Ascending aorta (tissue), 2 donors: ENCODE results near the gene KIZ. TPM values are rescaled to one million over a fixed set of nuclear protein-coding genes. Genes with fewer than 3 reads are reported as not detected.

Experiments used
- DNase-seq, 2 donors: peaks; one replicate each; pipeline ENCODE4 v3.0.0-alpha.2; 2019; ENCODE audit warnings: low spot score in 2 of 2
- H3K27ac ChIP-seq, 2 donors: fragments of 200-600 bp; sonication (generic); one replicate each; pipeline ENCODE4 v1.5.1; 2016 to 2017; ENCODE audit warnings: mild to moderate bottlenecking in 1 of 2
- H3K27me3 ChIP-seq: fragments of 200-600 bp; sonication (generic); one replicate; pipeline ENCODE4 v1.5.1; 2017
- H3K36me3 ChIP-seq, 2 donors: fragments of 200-600 bp; sonication (generic); one replicate each; pipeline ENCODE4 v1.5.1; 2016
- H3K4me1 ChIP-seq, 2 donors: fragments of 200-600 bp; sonication (generic); one replicate each; pipeline ENCODE4 v1.5.1; 2016 to 2017; ENCODE audit warnings: mild to moderate bottlenecking in 1 of 2
- H3K4me3 ChIP-seq, 2 donors: fragments of 200-600 bp; sonication (generic); one replicate each; pipeline ENCODE4 v1.5.1; 2016 to 2017; ENCODE audit warnings: mild to moderate bottlenecking in 1 of 2
- H3K9me3 ChIP-seq, 2 donors: fragments of 200-600 bp; sonication (generic); one replicate each; pipeline ENCODE4 v1.5.1; 2016
- CTCF ChIP-seq, 3 experiments: fragments of 200-600 bp in 2 of 3; fragments of 450-650 bp in 1 of 3; sonication (generic) in 2 of 3; IDR thresholded peaks; one replicate each; pipeline ENCODE4 v1.5.1; 2016 to 2019; ENCODE audit warnings: antibody characterized with exemption in 3 of 3, mild to moderate bottlenecking in 1 of 3, moderate library complexity in 1 of 3
- intact Hi-C: fragments of 100-400 bp; cut with DNase I; formaldehyde crosslinking; loops from one replicate; pipeline ENCODE4 v1.15.1; 2023
- total RNA-seq: library from RNA; depleted of rRNA; stranded (reverse); fragments of >200 nt; gene quantifications from one replicate; pipeline ENCODE4 v1.1.0, GENCODE V29; 2016

Gene KIZ
- total RNA-seq, 1 donor from 2014 or later: 7.8 TPM

- H3K9me3 ChIP-seq: no peaks in the 10 kb centered on the region
- no peaks in the 10 kb centered on the region for H3K36me3 ChIP-seq
- no peak overlapping the region for H3K4me3 ChIP-seq
- TF ChIP-seq CTCF (IDR thresholded peaks at IDR 0.05): no peak
- intact Hi-C loops: no loop called here
- H3K27me3 ChIP-seq: no peaks in the 10 kb centered on the region
- no peaks in the 10 kb centered on the region for H3K4me1 ChIP-seq
- H3K27ac ChIP-seq: no peak overlapping the region
- DNase-seq: no peak
These were observed 165.1 kb downstream of the KIZ start for GRCh38 chr20:21291026-21291425.

DNA sequence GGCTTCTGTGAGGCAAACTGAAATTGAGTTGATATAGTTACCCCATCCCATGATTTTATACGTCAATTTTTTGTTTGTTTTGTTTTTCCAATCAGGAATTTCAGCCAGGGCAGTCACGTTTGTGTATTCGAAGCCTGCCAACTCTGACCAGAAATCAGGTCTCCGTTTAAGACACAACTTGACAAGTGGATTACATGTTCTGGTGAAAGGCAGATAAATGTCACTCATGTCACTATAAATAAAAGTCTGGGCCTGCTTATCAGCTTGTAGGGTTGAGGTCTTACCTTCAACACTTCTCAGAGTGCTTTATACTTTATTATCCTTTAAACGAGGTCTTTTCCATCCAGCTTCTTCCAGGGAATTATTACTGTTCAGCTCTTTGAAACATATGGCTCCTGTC is 168.9 kb downstream of the KIZ start:
- DNase-seq: no peak
- TF ChIP-seq CTCF (IDR thresholded peaks at IDR 0.05): no peak
- no peaks in the 10 kb centered on the region for H3K9me3 ChIP-seq
- H3K27me3 ChIP-seq: no peaks in the 10 kb centered on the region
- H3K27ac ChIP-seq: no peak overlapping the region
- intact Hi-C loops: no loop called here
- no peak overlapping the region for H3K4me3 ChIP-seq
- H3K36me3 ChIP-seq: no peaks in the 10 kb centered on the region
- no peaks in the 10 kb centered on the region for H3K4me1 ChIP-seq

Other genes starting within 250 kb of the KIZ start
- not detected for gene LINC00237, start 19.7 kb upstream of the KIZ start, total RNA-seq
- 19.5 TPM for gene XRN2, start 177.2 kb downstream of the KIZ start, total RNA-seq